ENCODE measurements around the gene MALAT1.

Gene MALAT1

DNA sequence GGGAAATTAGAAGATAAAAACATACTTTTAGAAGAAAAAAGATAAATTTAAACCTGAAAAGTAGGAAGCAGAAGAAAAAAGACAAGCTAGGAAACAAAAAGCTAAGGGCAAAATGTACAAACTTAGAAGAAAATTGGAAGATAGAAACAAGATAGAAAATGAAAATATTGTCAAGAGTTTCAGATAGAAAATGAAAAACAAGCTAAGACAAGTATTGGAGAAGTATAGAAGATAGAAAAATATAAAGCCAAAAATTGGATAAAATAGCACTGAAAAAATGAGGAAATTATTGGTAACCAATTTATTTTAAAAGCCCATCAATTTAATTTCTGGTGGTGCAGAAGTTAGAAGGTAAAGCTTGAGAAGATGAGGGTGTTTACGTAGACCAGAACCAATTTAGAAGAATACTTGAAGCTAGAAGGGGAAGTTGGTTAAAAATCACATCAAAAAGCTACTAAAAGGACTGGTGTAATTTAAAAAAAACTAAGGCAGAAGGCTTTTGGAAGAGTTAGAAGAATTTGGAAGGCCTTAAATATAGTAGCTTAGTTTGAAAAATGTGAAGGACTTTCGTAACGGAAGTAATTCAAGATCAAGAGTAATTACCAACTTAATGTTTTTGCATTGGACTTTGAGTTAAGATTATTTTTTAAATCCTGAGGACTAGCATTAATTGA, 1.0 kb downstream of the MALAT1 start:
- DNase-seq = no peak

DNA sequence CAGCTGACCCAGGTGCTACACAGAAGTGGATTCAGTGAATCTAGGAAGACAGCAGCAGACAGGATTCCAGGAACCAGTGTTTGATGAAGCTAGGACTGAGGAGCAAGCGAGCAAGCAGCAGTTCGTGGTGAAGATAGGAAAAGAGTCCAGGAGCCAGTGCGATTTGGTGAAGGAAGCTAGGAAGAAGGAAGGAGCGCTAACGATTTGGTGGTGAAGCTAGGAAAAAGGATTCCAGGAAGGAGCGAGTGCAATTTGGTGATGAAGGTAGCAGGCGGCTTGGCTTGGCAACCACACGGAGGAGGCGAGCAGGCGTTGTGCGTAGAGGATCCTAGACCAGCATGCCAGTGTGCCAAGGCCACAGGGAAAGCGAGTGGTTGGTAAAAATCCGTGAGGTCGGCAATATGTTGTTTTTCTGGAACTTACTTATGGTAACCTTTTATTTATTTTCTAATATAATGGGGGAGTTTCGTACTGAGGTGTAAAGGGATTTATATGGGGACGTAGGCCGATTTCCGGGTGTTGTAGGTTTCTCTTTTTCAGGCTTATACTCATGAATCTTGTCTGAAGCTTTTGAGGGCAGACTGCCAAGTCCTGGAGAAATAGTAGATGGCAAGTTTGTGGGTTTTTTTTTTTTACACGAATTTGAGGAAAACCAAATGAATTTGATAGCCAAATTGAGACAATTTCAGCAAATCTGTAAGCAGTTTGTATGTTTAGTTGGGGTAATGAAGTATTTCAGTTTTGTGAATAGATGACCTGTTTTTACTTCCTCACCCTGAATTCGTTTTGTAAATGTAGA, 1.7 kb downstream of the MALAT1 start:
- DNase-seq = peak; percentile 58

DNA sequence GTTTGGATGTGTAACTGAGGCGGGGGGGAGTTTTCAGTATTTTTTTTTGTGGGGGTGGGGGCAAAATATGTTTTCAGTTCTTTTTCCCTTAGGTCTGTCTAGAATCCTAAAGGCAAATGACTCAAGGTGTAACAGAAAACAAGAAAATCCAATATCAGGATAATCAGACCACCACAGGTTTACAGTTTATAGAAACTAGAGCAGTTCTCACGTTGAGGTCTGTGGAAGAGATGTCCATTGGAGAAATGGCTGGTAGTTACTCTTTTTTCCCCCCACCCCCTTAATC, 2.3 kb downstream of the MALAT1 start:
- no peak for DNase-seq

DNA sequence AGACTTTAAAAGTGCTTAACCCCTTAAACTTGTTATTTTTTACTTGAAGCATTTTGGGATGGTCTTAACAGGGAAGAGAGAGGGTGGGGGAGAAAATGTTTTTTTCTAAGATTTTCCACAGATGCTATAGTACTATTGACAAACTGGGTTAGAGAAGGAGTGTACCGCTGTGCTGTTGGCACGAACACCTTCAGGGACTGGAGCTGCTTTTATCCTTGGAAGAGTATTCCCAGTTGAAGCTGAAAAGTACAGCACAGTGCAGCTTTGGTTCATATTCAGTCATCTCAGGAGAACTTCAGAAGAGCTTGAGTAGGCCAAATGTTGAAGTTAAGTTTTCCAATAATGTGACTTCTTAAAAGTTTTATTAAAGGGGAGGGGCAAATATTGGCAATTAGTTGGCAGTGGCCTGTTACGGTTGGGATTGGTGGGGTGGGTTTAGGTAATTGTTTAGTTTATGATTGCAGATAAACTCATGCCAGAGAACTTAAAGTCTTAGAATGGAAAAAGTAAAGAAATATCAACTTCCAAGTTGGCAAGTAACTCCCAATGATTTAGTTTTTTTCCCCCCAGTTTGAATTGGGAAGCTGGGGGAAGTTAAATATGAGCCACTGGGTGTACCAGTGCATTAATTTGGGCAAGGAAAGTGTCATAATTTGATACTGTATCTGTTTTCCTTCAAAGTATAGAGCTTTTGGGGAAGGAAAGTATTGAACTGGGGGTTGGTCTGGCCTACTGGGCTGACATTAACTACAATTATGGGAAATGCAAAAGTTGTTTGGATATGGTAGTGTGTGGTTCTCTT, 2.8 kb downstream of the MALAT1 start:
- no peak for DNase-seq

DNA sequence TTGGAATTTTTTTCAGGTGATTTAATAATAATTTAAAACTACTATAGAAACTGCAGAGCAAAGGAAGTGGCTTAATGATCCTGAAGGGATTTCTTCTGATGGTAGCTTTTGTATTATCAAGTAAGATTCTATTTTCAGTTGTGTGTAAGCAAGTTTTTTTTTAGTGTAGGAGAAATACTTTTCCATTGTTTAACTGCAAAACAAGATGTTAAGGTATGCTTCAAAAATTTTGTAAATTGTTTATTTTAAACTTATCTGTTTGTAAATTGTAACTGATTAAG, 3.4 kb downstream of the MALAT1 start:
- DNase-seq = no peak

DNA sequence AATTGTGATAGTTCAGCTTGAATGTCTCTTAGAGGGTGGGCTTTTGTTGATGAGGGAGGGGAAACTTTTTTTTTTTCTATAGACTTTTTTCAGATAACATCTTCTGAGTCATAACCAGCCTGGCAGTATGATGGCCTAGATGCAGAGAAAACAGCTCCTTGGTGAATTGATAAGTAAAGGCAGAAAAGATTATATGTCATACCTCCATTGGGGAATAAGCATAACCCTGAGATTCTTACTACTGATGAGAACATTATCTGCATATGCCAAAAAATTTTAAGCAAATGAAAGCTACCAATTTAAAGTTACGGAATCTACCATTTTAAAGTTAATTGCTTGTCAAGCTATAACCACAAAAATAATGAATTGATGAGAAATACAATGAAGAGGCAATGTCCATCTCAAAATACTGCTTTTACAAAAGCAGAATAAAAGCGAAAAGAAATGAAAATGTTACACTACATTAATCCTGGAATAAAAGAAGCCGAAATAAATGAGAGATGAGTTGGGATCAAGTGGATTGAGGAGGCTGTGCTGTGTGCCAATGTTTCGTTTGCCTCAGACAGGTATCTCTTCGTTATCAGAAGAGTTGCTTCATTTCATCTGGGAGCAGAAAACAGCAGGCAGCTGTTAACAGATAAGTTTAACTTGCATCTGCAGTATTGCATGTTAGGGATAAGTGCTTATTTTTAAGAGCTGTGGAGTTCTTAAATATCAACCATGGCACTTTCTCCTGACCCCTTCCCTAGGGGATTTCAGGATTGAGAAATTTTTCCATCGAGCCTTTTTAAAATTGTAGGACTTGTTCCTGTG, 3.9 kb downstream of the MALAT1 start:
- no peak for DNase-seq

DNA sequence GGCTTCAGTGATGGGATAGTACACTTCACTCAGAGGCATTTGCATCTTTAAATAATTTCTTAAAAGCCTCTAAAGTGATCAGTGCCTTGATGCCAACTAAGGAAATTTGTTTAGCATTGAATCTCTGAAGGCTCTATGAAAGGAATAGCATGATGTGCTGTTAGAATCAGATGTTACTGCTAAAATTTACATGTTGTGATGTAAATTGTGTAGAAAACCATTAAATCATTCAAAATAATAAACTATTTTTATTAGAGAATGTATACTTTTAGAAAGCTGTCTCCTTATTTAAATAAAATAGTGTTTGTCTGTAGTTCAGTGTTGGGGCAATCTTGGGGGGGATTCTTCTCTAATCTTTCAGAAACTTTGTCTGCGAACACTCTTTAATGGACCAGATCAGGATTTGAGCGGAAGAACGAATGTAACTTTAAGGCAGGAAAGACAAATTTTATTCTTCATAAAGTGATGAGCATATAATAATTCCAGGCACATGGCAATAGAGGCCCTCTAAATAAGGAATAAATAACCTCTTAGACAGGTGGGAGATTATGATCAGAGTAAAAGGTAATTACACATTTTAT, 4.6 kb downstream of the MALAT1 start:
- no peak for DNase-seq

DNA sequence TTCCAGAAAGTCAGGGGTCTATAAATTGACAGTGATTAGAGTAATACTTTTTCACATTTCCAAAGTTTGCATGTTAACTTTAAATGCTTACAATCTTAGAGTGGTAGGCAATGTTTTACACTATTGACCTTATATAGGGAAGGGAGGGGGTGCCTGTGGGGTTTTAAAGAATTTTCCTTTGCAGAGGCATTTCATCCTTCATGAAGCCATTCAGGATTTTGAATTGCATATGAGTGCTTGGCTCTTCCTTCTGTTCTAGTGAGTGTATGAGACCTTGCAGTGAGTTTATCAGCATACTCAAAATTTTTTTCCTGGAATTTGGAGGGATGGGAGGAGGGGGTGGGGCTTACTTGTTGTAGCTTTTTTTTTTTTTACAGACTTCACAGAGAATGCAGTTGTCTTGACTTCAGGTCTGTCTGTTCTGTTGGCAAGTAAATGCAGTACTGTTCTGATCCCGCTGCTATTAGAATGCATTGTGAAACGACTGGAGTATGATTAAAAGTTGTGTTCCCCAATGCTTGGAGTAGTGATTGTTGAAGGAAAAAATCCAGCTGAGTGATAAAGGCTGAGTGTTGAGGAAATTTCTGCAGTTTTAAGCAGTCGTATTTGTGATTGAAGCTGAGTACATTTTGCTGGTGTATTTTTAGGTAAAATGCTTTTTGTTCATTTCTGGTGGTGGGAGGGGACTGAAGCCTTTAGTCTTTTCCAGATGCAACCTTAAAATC, 5.3 kb downstream of the MALAT1 start:
- no peak for DNase-seq

DNA sequence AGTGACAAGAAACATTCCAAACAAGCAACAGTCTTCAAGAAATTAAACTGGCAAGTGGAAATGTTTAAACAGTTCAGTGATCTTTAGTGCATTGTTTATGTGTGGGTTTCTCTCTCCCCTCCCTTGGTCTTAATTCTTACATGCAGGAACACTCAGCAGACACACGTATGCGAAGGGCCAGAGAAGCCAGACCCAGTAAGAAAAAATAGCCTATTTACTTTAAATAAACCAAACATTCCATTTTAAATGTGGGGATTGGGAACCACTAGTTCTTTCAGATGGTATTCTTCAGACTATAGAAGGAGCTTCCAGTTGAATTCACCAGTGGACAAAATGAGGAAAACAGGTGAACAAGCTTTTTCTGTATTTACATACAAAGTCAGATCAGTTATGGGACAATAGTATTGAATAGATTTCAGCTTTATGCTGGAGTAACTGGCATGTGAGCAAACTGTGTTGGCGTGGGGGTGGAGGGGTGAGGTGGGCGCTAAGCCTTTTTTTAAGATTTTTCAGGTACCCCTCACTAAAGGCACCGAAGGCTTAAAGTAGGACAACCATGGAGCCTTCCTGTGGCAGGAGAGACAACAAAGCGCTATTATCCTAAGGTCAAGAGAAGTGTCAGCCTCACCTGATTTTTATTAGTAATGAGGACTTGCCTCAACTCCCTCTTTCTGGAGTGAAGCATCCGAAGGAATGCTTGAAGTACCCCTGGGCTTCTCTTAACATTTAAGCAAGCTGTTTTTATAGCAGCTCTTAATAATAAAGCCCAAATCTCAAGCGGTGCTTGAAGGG, 6.0 kb downstream of the MALAT1 start:
- DNase-seq = no peak

DNA sequence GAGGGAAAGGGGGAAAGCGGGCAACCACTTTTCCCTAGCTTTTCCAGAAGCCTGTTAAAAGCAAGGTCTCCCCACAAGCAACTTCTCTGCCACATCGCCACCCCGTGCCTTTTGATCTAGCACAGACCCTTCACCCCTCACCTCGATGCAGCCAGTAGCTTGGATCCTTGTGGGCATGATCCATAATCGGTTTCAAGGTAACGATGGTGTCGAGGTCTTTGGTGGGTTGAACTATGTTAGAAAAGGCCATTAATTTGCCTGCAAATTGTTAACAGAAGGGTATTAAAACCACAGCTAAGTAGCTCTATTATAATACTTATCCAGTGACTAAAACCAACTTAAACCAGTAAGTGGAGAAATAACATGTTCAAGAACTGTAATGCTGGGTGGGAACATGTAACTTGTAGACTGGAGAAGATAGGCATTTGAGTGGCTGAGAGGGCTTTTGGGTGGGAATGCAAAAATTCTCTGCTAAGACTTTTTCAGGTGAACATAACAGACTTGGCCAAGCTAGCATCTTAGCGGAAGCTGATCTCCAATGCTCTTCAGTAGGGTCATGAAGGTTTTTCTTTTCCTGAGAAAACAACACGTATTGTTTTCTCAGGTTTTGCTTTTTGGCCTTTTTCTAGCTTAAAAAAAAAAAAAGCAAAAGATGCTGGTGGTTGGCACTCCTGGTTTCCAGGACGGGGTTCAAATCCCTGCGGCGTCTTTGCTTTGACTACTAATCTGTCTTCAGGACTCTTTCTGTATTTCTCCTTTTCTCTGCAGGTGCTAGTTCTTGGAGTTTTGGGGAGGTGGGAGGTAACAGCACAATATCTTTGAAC, 6.8 kb downstream of the MALAT1 start:
- DNase-seq = no peak

DNA sequence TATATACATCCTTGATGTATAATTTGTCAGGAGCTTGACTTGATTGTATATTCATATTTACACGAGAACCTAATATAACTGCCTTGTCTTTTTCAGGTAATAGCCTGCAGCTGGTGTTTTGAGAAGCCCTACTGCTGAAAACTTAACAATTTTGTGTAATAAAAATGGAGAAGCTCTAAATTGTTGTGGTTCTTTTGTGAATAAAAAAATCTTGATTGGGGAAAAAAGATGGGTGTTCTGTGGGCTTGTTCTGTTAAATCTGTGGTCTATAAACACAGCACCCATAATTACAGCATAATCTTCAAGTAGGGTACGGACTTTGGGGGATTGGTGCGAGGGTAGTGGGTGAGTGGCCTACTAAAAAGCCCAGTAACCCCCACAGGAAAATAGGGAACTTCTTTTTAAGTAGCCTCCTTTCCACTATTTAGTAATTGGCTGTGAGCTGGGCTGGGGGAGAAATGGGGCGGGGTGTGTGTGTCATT, 7.5 kb downstream of the MALAT1 start:
- DNase-seq = no peak

DNA sequence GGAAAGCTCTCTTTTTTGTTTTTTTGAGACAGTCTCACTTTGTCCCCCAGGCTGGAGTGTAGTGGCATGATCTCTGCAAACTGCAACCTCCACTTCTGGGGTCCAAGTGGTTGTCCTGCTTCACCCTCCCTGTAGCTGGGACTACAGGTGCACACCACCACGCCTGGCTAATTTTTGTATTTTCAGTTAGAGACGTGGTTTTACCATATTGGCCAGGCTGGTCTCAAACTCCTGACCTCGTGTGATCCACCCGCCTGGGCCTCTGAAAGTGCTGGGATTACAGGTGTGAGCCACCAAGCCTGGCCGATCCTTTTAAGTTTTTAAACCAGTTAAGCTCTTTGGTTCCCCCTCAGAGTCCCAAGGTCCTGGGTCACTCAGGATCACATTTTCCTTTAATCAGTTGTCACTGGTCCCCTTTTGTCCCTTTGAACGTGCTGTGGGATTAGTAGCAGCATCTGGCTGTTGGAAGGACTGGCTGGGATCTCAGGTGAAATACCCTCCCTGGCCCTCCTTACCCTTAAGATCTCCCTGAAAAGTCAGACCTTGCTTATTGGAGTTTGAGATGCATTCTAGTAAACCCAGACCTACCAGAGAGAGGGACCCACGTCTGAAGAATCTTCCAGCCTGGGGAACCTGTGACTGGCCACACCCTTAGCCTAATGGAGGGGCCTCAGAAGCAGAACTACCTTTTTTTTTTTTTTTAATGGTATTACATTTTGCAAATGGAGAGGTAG, 8.1 kb downstream of the MALAT1 start:
- peak; percentile 77 for DNase-seq

DNA sequence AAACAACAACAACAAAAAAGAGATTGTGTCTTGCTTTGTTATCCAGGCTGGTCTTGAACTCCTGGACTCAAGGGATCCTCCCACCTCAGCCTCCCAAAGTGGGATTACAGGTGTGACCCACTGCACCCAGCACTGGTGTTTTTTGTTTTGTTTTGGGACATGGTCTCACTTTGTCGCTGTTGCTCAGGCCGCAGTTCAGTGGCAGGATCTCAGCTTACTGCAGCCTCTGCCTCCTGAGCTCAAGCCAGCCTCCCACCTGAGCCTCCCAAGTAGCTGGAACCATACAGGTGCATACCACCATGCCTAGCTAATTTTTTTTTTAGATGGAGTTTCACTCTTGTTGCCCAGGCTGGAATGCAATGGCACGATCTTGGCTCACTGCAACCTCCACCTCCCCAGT, 13.5 kb downstream of the MALAT1 start:
- DNase-seq = peak; percentile 10

DNA sequence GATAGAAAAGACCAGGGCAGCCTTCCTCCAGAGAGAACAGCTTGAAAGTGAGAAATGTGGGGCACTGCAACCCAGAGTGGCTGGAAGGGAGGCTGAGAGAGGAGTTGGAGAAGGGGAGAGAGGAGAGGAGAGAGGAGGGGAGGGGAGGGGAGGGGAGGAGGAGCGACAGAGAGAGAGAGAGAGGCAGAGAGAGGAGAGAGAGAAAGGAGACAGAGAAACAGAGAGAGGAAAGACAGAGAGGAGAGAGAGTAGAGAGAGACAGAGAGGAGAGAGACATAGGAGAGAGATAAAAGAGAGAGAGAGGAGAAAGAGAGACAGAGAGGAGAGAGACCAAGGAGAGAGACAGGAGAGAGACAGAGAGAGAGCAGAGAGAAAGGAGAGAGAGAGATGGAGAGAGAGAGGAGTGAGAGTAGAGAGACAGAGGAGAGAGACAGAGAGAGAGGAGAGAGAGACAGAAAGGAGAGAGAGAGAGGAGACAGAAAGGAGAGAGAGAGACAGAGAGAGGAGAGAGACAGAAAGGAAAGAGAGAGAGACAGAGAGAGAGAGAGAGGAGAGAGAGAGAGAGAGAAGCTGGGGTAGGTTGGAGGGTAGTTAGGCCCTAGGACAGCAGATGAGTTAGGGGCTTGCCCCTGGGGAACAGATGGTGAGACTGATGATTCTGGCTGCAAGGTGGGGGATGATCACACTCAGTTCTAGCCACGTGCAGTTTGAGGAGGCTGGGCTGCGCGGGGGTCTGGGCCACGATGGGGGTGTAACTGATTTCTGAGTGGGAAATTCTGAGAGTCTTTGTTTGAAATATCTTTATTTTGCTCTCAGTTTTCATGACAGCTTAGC, 17.5 kb downstream of the MALAT1 start:
- DNase-seq = peak; percentile 15

DNA sequence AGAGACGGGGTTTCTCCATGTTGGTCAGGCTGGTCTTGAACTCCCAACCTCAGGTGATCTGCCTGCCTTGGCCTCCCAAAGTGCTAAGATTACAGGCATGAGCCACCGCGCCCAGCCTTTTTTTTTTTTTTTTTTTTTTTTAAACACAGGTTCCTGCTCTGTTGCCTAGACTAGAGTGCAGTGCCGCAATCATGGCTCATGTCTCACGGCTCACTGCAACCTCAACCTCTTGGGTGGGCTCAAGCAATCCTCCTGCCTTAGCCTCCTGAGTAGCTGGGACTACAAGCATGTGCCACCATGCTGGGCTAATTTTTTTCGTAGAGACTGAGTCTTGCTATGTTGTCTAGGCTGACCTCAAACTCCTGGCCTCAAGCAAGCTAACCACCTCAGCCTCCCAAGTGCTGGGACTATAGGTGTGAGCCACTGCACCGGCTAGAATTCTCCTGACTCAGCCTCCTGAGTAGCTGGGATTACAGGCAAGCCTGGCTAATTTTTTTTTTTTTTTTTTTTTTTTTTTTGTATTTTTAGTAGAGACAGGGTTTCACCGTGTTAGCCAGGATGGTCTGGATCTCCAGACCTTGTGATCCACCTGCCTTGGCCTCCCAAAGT, 20.2 kb downstream of the MALAT1 start:
- DNase-seq = peak; percentile 22

DNA sequence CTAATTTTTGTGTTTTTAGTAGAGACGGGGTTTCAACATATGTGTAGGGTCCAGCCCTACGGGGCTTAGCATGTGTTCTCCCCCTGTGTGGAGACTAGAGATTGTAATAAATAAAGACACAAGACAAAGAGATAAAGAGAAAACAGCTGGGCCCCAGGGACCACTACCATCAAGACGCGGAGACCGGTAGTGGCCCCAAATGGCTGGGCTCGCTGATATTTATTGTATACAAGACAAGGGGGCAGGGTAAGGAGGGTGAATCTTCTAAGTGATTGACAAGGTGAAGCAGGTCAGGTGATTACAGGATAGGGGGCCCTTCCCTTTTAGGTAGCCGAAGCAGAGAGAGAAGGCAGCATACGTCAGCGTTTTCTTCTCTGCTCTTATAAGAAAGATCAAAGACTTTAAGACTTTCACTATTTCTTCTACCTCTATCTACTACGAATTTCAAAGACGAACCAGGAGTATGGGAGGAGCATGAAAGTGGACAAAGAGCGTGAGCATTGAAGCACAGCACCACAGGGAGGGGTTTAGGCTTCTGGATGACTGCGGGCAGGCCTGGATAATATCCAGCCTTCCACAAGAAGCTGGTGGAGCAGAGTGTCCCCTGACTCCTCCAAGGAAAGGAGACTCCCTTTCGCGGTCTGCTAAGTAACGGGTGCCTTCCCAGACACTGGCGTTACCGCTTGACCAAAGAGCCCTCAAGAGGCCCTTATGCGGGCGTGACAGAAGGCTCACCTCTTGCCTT, 23.1 kb downstream of the MALAT1 start:
- DNase-seq = peak; percentile 25

All from left hindlimb (tissue), 1 donor.